Stomach smooth muscle (tissue), 2 donors: ENCODE measurements around the gene PHEX.
"Not testable (repeated sequence)": the region's sequence is repeated elsewhere in the genome, so short reads cannot be mapped to it uniquely, and the experiment has no call there.

Experiments
- H3K27ac ChIP-seq: one replicate; pipeline ENCODE4 v1.7.0; 2013; ENCODE audit warnings: mild to moderate bottlenecking, low read length, inconsistent platforms
- H3K27me3 ChIP-seq, 2 donors: one replicate each; pipeline ENCODE4 v1.7.0; 2013; ENCODE audit warnings: low read length in 2 of 2; ENCODE audit not compliant: insufficient read depth in 2 of 2, control insufficient read depth in 1 of 2
- H3K36me3 ChIP-seq, 2 donors: one replicate each; pipeline ENCODE4 v1.7.0; 2013; ENCODE audit warnings: low read length in 2 of 2; ENCODE audit not compliant: control insufficient read depth in 2 of 2, insufficient read depth in 2 of 2
- H3K4me1 ChIP-seq: one replicate; pipeline ENCODE4 v1.7.0; 2013; ENCODE audit warnings: low read length; ENCODE audit not compliant: control insufficient read depth, insufficient read depth
- H3K4me3 ChIP-seq, 2 donors: one replicate each; pipeline ENCODE4 v1.7.0; 2013; ENCODE audit warnings: low read length in 2 of 2
- H3K9ac ChIP-seq, 2 donors: one replicate each; pipeline ENCODE4 v1.7.0; 2013; ENCODE audit warnings: low read length in 2 of 2, mild to moderate bottlenecking in 1 of 2
- H3K9me3 ChIP-seq, 2 donors: one replicate each; pipeline ENCODE4 v1.7.0; 2013; ENCODE audit warnings: low read length in 2 of 2; ENCODE audit not compliant: control insufficient read depth in 2 of 2
- donor health status: healthy.
- donor health status: Pancreatic carcinoma.

Gene PHEX

GRCh38 chrX:22289209-22289608 is 257.1 kb downstream of the PHEX start:
- H3K27me3 ChIP-seq, H3K36me3 ChIP-seq, H3K9me3 ChIP-seq, H3K9ac ChIP-seq, H3K4me3 ChIP-seq, H3K27ac ChIP-seq, H3K4me1 ChIP-seq: not testable (repeated sequence)

DNA sequence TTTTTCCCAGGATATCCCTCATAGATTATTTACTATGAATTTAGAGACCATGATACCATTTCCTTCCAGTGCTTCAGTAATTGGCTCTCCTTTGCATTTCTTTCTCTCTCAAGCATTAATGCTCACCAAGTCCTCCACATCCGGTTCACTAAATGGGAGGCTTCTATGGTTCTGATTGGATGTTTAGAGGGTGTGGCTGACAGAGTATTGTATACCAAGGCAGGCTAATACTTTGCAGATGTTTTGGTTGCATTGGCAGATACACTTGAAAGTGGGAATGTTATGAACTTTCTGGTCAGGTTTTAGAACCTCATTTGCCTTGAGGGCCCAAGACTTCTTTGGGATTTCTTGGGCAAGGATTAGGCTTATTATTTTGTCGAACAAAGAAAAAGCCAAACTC is 264.7 kb downstream of the PHEX start:
- no peaks in the 10 kb centered on the region for H3K9me3 ChIP-seq
- no peaks in the 10 kb centered on the region for H3K36me3 ChIP-seq
- no peak overlapping the region for H3K4me3 ChIP-seq
- no peak overlapping the region for H3K9ac ChIP-seq
- H3K27ac ChIP-seq: no peak overlapping the region
- peaks cover 0 to 11% of the 10 kb centered on the region in 2 donors for H3K27me3 ChIP-seq
- H3K4me1 ChIP-seq: no peaks in the 10 kb centered on the region

GRCh38 chrX:22300130-22300529 is 268.0 kb downstream of the PHEX start:
- peaks cover 0 to 3% of the 10 kb centered on the region in 2 donors for H3K27me3 ChIP-seq
- H3K9me3 ChIP-seq: no peaks in the 10 kb centered on the region
- H3K27ac ChIP-seq: no peak overlapping the region
- H3K4me1 ChIP-seq: no peaks in the 10 kb centered on the region
- H3K4me3 ChIP-seq: peak overlapping the region; percentile 13 to 40
- H3K36me3 ChIP-seq: no peaks in the 10 kb centered on the region
- no peak overlapping the region for H3K9ac ChIP-seq
